GM21576 (cell line): ENCODE measurements around the gene SSC5D.
"Not testable (repeated sequence)": the region's sequence is repeated elsewhere in the genome, so short reads cannot be mapped to it uniquely, and the experiment has no call there.

Experiments
- ATAC-seq: cut with Tn5 transposase; IDR thresholded peaks from one replicate; pipeline ENCODE4 v1.9.1; 2021; ENCODE audit warnings: mild to moderate bottlenecking, moderate library complexity; ENCODE audit not compliant: unreplicated experiment

Gene SSC5D

GRCh38 chr19:55486043-55486970 lies 1.9 kb upstream of the SSC5D start:
- ATAC-seq, result no peak

- ATAC-seq, result no peak
Observed at GRCh38 chr19:55486971-55487923, 989 bp upstream of the SSC5D start.

- ATAC-seq, result no peak
Observed at GRCh38 chr19:55488986-55489710, 912 bp downstream of the SSC5D start.

GRCh38 chr19:55489711-55490477 lies 1.7 kb downstream of the SSC5D start:
- no peak for ATAC-seq

- no peak for ATAC-seq
Observed at GRCh38 chr19:55490478-55491432, 2.5 kb downstream of the SSC5D start.

- no peak for ATAC-seq
Observed at GRCh38 chr19:55491546-55492360, 3.5 kb downstream of the SSC5D start.

GRCh38 chr19:55492362-55492944 lies 4.2 kb downstream of the SSC5D start:
- ATAC-seq, result no peak

- no peak for ATAC-seq
Observed at GRCh38 chr19:55493052-55493644, 4.9 kb downstream of the SSC5D start.

GRCh38 chr19:55493645-55494171 lies 5.5 kb downstream of the SSC5D start:
- ATAC-seq, result no peak

- no peak for ATAC-seq
Observed at GRCh38 chr19:55494172-55494761, 6.0 kb downstream of the SSC5D start.

- ATAC-seq, result no peak
Observed at GRCh38 chr19:55495646-55496349, 7.6 kb downstream of the SSC5D start.

- not testable (repeated sequence) for ATAC-seq
Observed at GRCh38 chr19:55496820-55497219, 8.6 kb downstream of the SSC5D start.

GRCh38 chr19:55497763-55498162 lies 9.5 kb downstream of the SSC5D start:
- no peak for ATAC-seq

GRCh38 chr19:55498246-55498840 lies 10.1 kb downstream of the SSC5D start:
- ATAC-seq, result no peak

GRCh38 chr19:55500368-55500952 lies 12.2 kb downstream of the SSC5D start:
- ATAC-seq, result no peak
